PC-3 (cell line): Measurements from ENCODE around the gene STX1A.

Experiments
- EZH2 ChIP-seq: fragments of 300-600 bp; sonication (generic); IDR thresholded peaks from one replicate; pipeline ENCODE4 v1.6.1; 2017; ENCODE audit warnings: antibody characterized with exemption, mild to moderate bottlenecking, low read length; ENCODE audit not compliant: unreplicated experiment
- EZH2phosphoT487 ChIP-seq: fragments of 300-600 bp; sonication (generic); IDR thresholded peaks from 2 replicates; pipeline ENCODE4 v1.6.1; 2018; ENCODE audit warnings: mild to moderate bottlenecking, antibody characterized with exemption, low read length, borderline replicate concordance
- TF ChIP-seq, protein P1 (sequence below): fragments of 300-600 bp; sonication (generic); conservative IDR thresholded peaks from 2 replicates; pipeline ENCODE4 v1.5.1; 2017; ENCODE audit warnings: antibody characterized with exemption, low read depth, mild to moderate bottlenecking, low read length

DNA sequence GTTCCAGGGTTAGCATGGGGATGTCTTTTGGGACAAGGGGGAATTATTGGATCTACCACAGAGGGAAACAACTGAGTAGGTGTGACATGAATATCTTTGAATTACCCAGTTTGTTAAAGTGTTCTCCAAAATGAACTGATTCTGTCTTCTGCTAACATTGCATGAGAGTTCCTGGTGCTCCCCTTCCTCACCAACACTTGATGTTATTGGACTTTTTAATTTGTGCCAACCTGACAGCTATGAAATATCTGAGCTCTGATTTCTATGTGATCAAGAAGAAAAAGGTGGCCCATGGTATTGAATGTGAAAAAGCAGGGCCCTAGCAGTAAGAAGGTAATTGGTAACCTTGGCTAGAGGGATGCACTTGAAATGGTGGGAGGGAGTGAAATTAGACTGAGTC, 56.4 kb downstream of the STX1A start:
- TF ChIP-seq, protein P1, sequence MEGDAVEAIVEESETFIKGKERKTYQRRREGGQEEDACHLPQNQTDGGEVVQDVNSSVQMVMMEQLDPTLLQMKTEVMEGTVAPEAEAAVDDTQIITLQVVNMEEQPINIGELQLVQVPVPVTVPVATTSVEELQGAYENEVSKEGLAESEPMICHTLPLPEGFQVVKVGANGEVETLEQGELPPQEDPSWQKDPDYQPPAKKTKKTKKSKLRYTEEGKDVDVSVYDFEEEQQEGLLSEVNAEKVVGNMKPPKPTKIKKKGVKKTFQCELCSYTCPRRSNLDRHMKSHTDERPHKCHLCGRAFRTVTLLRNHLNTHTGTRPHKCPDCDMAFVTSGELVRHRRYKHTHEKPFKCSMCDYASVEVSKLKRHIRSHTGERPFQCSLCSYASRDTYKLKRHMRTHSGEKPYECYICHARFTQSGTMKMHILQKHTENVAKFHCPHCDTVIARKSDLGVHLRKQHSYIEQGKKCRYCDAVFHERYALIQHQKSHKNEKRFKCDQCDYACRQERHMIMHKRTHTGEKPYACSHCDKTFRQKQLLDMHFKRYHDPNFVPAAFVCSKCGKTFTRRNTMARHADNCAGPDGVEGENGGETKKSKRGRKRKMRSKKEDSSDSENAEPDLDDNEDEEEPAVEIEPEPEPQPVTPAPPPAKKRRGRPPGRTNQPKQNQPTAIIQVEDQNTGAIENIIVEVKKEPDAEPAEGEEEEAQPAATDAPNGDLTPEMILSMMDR: no peak
- TF ChIP-seq EZH2phosphoT487: no peak
- TF ChIP-seq EZH2: no peak
